DND-41 (cell line): ENCODE measurements around the gene KSR1.

Experiments
- EZH2 ChIP-seq: IDR thresholded peaks from 3 replicates; pipeline ENCODE4 v1.6.1; 2012; ENCODE audit warnings: borderline replicate concordance, low read depth, mild to moderate bottlenecking, moderate library complexity, low read length, inconsistent platforms; ENCODE audit not compliant: severe bottlenecking
- TF ChIP-seq, protein P1 (sequence below): IDR thresholded peaks from 2 replicates; pipeline ENCODE4 v1.5.1; 2012; ENCODE audit warnings: borderline replicate concordance, low read length, moderate library complexity, mild to moderate bottlenecking; ENCODE audit not compliant: poor library complexity, severe bottlenecking; ENCODE audit errors: extremely low read depth

DNA sequence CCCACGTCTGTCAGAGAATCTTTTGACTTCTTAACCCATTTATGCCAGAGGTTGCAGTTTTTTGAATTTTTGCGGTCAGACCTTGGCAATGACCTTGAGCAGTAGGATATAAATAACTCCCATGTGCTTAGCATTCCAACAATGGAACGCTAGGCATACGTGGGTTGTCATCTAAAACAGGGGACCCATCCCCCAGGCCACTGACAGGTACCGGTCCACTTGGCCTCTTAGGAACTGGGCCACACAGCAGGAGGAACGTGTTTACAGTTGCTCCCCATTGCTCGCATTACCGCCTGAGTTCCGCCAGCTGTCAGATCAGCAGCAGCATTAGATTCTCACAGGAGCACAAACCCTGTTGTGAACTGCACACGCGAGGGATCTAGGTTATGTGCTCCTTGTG lies 97.9 kb downstream of the KSR1 start:
- TF ChIP-seq, protein P1, sequence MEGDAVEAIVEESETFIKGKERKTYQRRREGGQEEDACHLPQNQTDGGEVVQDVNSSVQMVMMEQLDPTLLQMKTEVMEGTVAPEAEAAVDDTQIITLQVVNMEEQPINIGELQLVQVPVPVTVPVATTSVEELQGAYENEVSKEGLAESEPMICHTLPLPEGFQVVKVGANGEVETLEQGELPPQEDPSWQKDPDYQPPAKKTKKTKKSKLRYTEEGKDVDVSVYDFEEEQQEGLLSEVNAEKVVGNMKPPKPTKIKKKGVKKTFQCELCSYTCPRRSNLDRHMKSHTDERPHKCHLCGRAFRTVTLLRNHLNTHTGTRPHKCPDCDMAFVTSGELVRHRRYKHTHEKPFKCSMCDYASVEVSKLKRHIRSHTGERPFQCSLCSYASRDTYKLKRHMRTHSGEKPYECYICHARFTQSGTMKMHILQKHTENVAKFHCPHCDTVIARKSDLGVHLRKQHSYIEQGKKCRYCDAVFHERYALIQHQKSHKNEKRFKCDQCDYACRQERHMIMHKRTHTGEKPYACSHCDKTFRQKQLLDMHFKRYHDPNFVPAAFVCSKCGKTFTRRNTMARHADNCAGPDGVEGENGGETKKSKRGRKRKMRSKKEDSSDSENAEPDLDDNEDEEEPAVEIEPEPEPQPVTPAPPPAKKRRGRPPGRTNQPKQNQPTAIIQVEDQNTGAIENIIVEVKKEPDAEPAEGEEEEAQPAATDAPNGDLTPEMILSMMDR: no peak
- TF ChIP-seq EZH2: no peak
